IgD-negative memory B cell (primary cell): ENCODE measurements around the gene STIMATE. TPM values are rescaled to one million over a fixed set of nuclear protein-coding genes. Genes with fewer than 3 reads are reported as not detected.

Experiments used
- H3K27ac Mint-ChIP-seq, 3 donors: one replicate each; pipeline ENCODE4 v1.8.0; 2020 to 2022; ENCODE audit warnings: mild to moderate bottlenecking in 3 of 3, mixed read lengths in 3 of 3, moderate library complexity in 1 of 3
- H3K27me3 Mint-ChIP-seq: one replicate; pipeline ENCODE4 v1.8.0; 2021; ENCODE audit warnings: mixed read lengths
- H3K36me3 Mint-ChIP-seq: one replicate; pipeline ENCODE4 v1.8.0; 2020; ENCODE audit warnings: mild to moderate bottlenecking, mixed read lengths
- H3K4me1 Mint-ChIP-seq, 3 donors: one replicate each; pipeline ENCODE4 v1.8.0; 2020 to 2022; ENCODE audit warnings: mixed read lengths in 3 of 3, mild to moderate bottlenecking in 1 of 3
- H3K4me3 Mint-ChIP-seq, 4 donors: one replicate each; pipeline ENCODE4 v1.8.0; 2020 to 2022; ENCODE audit warnings: mild to moderate bottlenecking in 4 of 4, mixed read lengths in 4 of 4, moderate library complexity in 3 of 4
- H3K9me3 Mint-ChIP-seq, 3 donors: one replicate each; pipeline ENCODE4 v1.8.0; 2020 to 2021; ENCODE audit warnings: mixed read lengths in 3 of 3, mild to moderate bottlenecking in 1 of 3
- polyA plus RNA-seq: library from polyadenylated mRNA; unstranded; fragments of 300-500 nt; fragmentation: Illumina TruSeq; gene quantifications from one replicate; pipeline ENCODE4 v1.2.3, GENCODE V29; 2021

Gene STIMATE
- polyA plus RNA-seq, 1 donor from 2014 or later = 8.3 TPM

DNA sequence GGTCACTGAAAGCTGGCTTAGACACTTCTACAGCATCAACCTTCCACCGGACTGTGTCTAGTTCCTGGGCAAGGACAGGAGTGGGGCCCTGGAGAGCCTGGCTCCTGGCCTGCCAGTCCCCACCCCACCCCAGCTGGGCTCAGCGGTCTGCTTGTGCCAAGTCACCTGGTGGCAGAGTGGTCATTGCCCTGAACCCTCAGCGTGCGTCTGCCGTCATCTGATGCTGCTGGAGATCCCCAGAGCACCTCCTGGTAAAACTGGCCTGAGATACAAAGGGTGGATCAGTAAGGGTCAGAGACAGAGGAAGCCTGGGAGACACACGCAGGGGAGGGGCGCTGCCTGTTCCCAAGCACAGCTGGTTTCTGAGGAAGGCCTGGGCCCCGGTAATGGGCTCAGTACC lies 83.5 kb downstream of the STIMATE start:
- Mint-ChIP-seq H3K27me3 (peaks cover 1% of the 10 kb centered on the region), H3K27ac (peak overlapping the region in 1 of 3 donors; percentile 27), H3K4me3 (peak overlapping the region in 1 of 4 donors; percentile 39), H3K4me1 (peaks cover 0 to 3% (median 0%) of the 10 kb centered on the region in 3 donors), H3K9me3 (no peaks in the 10 kb centered on the region), H3K36me3 (no peaks in the 10 kb centered on the region)

GRCh38 chr3:52811452-52812011 lies 85.8 kb downstream of the STIMATE start:
- Mint-ChIP-seq H3K9me3 (no peaks in the 10 kb centered on the region), H3K4me3 (no peak overlapping the region)

GRCh38 chr3:52810923-52811322 lies 86.4 kb downstream of the STIMATE start:
- H3K27me3 Mint-ChIP-seq = peaks cover 1% of the 10 kb centered on the region
- H3K4me3 Mint-ChIP-seq = no peak overlapping the region
- no peaks in the 10 kb centered on the region for H3K9me3 Mint-ChIP-seq
- H3K4me1 Mint-ChIP-seq = peaks cover 0 to 3% (median 0%) of the 10 kb centered on the region in 3 donors
- H3K36me3 Mint-ChIP-seq = no peaks in the 10 kb centered on the region
- H3K27ac Mint-ChIP-seq = no peak overlapping the region

More at GRCh38 chr3:52811452-52812011, 85.8 kb downstream of the STIMATE start:
- Mint-ChIP-seq H3K36me3 (no peaks in the 10 kb centered on the region), H3K27me3 (peaks cover 1% of the 10 kb centered on the region), H3K27ac (no peak overlapping the region), H3K4me1 (peaks cover 0 to 3% (median 0%) of the 10 kb centered on the region in 3 donors)

GRCh38 chr3:52809662-52810377 lies 87.5 kb downstream of the STIMATE start:
- peaks cover 0 to 3% (median 0%) of the 10 kb centered on the region in 3 donors for H3K4me1 Mint-ChIP-seq
- no peaks in the 10 kb centered on the region for H3K36me3 Mint-ChIP-seq
- no peak overlapping the region for H3K4me3 Mint-ChIP-seq
- H3K27me3 Mint-ChIP-seq = peaks cover 1% of the 10 kb centered on the region
- H3K27ac Mint-ChIP-seq = peak overlapping the region in 1 of 3 donors; percentile 16
- no peaks in the 10 kb centered on the region for H3K9me3 Mint-ChIP-seq

- peaks cover 1% of the 10 kb centered on the region for H3K27me3 Mint-ChIP-seq
- no peaks in the 10 kb centered on the region for H3K36me3 Mint-ChIP-seq
- H3K4me3 Mint-ChIP-seq = no peak overlapping the region
- no peak overlapping the region for H3K27ac Mint-ChIP-seq
- peaks cover 0 to 3% (median 0%) of the 10 kb centered on the region in 3 donors for H3K4me1 Mint-ChIP-seq
- no peaks in the 10 kb centered on the region for H3K9me3 Mint-ChIP-seq
Measured at GRCh38 chr3:52809149-52809548, 88.2 kb downstream of the STIMATE start.

DNA sequence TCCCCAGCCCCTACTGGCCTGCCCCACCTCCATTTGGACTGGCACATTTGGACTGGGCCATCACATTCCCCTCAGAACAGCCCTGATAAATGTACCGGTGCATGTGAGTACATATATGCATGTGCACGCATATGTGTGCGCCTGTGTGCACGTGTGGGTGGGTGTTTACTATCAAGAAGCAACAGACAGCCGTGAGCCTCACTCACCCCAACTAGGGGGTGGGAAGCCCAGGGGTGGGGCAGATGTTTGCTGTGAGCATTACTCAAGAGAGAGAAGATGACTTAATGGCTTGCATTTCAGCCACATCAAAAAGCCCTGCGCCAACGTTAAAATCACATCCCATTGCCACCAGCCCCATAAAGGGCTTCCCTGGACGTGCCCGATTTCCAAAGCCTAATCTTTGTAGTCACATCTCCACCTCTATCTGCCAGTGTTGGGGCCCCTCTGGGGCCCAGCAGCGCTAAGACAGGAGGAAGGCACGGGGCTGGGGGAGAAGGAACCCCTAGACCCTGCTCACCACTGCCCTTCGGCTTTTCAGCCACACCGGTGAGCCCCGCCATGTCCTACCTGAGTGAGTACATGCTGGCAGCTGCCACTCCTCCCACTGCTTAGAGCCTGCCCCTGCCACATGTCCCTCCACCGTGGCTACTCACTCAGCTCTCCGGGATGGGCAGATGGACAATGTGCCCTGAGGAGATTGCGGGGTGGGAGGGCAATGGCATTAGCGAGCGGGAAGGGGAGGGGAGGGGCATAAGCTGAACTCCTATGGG lies 91.9 kb downstream of the STIMATE start:
- Mint-ChIP-seq H3K36me3 (no peaks in the 10 kb centered on the region), H3K27me3 (peaks cover 2% of the 10 kb centered on the region), H3K4me1 (peaks cover 0 to 3% (median 0%) of the 10 kb centered on the region in 3 donors), H3K27ac (no peak overlapping the region), H3K4me3 (no peak overlapping the region), H3K9me3 (no peaks in the 10 kb centered on the region)

DNA sequence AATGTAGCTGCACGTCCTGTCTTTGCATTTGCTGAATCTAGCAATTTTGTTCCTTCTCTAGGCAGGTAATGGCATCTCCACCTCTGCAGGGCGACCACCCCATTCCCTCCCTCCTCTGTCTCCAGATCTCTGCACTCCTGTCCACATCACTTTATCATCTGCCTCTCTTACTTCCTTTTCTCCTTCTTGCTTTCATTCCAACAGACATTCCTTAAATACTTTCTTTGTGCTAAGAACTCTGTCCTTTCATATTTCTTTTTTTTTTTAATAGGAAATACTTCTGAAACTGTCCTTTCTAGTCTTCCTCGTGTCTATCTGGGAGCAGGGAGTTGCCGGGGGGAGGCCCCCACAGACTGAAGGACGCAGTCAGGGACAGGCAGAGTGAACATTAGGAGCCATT lies 95.5 kb downstream of the STIMATE start:
- Mint-ChIP-seq H3K9me3 (no peaks in the 10 kb centered on the region), H3K4me1 (no peaks in the 10 kb centered on the region), H3K36me3 (no peaks in the 10 kb centered on the region), H3K4me3 (no peak overlapping the region), H3K27ac (no peak overlapping the region), H3K27me3 (peaks cover 1% of the 10 kb centered on the region)

GRCh38 chr3:52800079-52800478 lies 97.3 kb downstream of the STIMATE start:
- no peak overlapping the region for H3K27ac Mint-ChIP-seq
- no peak overlapping the region for H3K4me3 Mint-ChIP-seq
- H3K4me1 Mint-ChIP-seq = no peaks in the 10 kb centered on the region
- H3K36me3 Mint-ChIP-seq = no peaks in the 10 kb centered on the region
- H3K27me3 Mint-ChIP-seq = peaks cover 1% of the 10 kb centered on the region
- H3K9me3 Mint-ChIP-seq = no peaks in the 10 kb centered on the region

- no peaks in the 10 kb centered on the region for H3K36me3 Mint-ChIP-seq
- no peaks in the 10 kb centered on the region for H3K4me1 Mint-ChIP-seq
- H3K4me3 Mint-ChIP-seq = no peak overlapping the region
- H3K9me3 Mint-ChIP-seq = no peaks in the 10 kb centered on the region
- H3K27me3 Mint-ChIP-seq = peaks cover 1% of the 10 kb centered on the region
- no peak overlapping the region for H3K27ac Mint-ChIP-seq
Measured at GRCh38 chr3:52798978-52799476, 98.3 kb downstream of the STIMATE start.

GRCh38 chr3:52798376-52798977 lies 98.9 kb downstream of the STIMATE start:
- H3K4me1 Mint-ChIP-seq = no peaks in the 10 kb centered on the region
- H3K36me3 Mint-ChIP-seq = no peaks in the 10 kb centered on the region
- no peaks in the 10 kb centered on the region for H3K9me3 Mint-ChIP-seq
- H3K27me3 Mint-ChIP-seq = peaks cover 1% of the 10 kb centered on the region
- no peak overlapping the region for H3K27ac Mint-ChIP-seq
- H3K4me3 Mint-ChIP-seq = no peak overlapping the region

DNA sequence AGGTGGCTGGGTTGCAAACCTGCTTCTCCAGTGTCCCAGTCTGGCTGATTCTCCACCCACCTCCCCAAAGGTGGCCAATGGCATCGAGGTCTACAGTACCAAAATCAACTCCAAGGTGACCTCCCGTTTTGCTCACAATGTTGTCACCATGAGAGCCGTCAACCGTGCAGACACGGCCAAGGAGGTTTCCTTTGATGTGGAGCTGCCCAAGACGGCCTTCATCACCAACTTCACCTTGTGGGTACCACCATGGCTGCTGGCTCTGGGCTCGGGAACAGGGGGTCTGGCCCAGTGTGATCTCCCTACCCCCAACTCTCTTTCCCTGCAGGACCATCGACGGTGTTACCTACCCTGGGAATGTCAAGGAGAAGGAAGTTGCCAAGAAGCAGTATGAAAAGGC lies 100.9 kb downstream of the STIMATE start:
- Mint-ChIP-seq H3K27me3 (no peaks in the 10 kb centered on the region), H3K27ac (peak overlapping the region in 1 of 3 donors; percentile 87), H3K4me3 (no peak overlapping the region), H3K36me3 (no peaks in the 10 kb centered on the region), H3K9me3 (no peaks in the 10 kb centered on the region), H3K4me1 (no peaks in the 10 kb centered on the region)

GRCh38 chr3:52795298-52795900 lies 101.9 kb downstream of the STIMATE start:
- Mint-ChIP-seq H3K4me3 (no peak overlapping the region), H3K9me3 (no peaks in the 10 kb centered on the region), H3K36me3 (no peaks in the 10 kb centered on the region), H3K27ac (no peak overlapping the region), H3K4me1 (no peaks in the 10 kb centered on the region), H3K27me3 (no peaks in the 10 kb centered on the region)

DNA sequence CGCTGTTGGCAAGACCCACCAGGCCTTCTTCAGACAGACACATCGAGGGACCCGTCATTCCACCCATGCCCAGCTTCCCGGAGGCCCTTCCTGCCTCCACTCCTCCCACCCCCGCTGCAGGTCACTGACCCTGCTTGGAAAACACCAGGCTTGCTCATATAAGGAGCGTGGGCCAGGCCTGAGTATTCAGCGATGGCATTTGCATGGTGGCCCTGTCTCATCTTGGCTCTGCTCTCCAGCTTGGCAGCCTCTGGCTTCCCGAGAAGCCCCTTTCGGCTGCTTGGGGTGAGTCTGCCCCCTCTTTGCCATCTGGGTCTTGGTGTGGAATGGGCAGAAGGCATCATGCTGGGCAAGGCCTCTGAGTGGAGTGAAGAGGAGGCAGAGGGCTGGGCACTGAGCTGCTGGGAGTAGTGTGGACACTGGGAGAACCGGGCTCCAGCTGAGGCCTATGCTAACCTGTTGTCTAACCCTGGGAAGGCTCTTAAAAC lies 102.7 kb downstream of the STIMATE start, which contains the start of gene ITIH3:
Gene ITIH3 (plus strand): TSS at position 185 of the 488 bp plus-strand sequence. CDS start 8 bp downstream, at position 193.
- no peak within 1 kb of the TSS for H3K27ac Mint-ChIP-seq
- no peaks in the 10 kb centered on the region for H3K27me3 Mint-ChIP-seq
- peaks cover 2% of the 10 kb centered on the region for H3K36me3 Mint-ChIP-seq

More for the DNA sequence above, 102.7 kb downstream of the STIMATE start, which contains the start of gene ITIH3:
- Mint-ChIP-seq H3K4me3 (no peak within 1 kb of the TSS), H3K4me1 (no peaks in the 10 kb centered on the region), H3K9me3 (no peaks in the 10 kb centered on the region)
